DOHH2 (cell line): Measurements from ENCODE around the gene BLNK.

Experiments used
- H3F3A ChIP-seq: fragments of 200-600 bp; sonication (generic), shearing (Covaris generic); 2 replicates; pipeline ENCODE4 v1.6.0; 2016; ENCODE audit warnings: antibody characterized with exemption, mild to moderate bottlenecking; ENCODE audit not compliant: control insufficient read depth, insufficient read depth
- H3K27ac ChIP-seq: fragments of 200-600 bp; sonication (generic); 2 replicates; pipeline ENCODE4 v1.5.1; 2014; ENCODE audit warnings: low read depth, mild to moderate bottlenecking, low read length, moderate library complexity
- H3K27me3 ChIP-seq: fragments of 200-600 bp; sonication (generic); 2 replicates; pipeline ENCODE4 v1.6.1; 2014; ENCODE audit warnings: mild to moderate bottlenecking, low read length, mixed read lengths; ENCODE audit not compliant: control insufficient read depth
- H3K36me3 ChIP-seq: fragments of 200-600 bp; sonication (generic); 2 replicates; pipeline ENCODE4 v1.6.1; 2014; ENCODE audit warnings: mild to moderate bottlenecking, low read length, moderate library complexity, mixed read lengths; ENCODE audit not compliant: control insufficient read depth
- H3K4me1 ChIP-seq: fragments of 200-600 bp; sonication (generic); 2 replicates; pipeline ENCODE4 v1.6.1; 2014; ENCODE audit warnings: mild to moderate bottlenecking, low read length, mixed read lengths; ENCODE audit not compliant: control insufficient read depth
- H3K4me2 ChIP-seq: fragments of 200-600 bp; sonication (generic); 2 replicates; pipeline ENCODE4 v1.6.0; 2014; ENCODE audit warnings: mild to moderate bottlenecking, low read length, moderate library complexity
- H3K4me3 ChIP-seq: fragments of 200-600 bp; sonication (generic); 2 replicates; pipeline ENCODE4 v1.5.1; 2014; ENCODE audit warnings: mild to moderate bottlenecking, low read length, mixed read lengths
- H3K79me2 ChIP-seq: fragments of 200-600 bp; sonication (generic); 2 replicates; pipeline ENCODE4 v1.6.1; 2014; ENCODE audit warnings: mild to moderate bottlenecking, low read length, mixed read lengths; ENCODE audit not compliant: control insufficient read depth
- H3K9me2 ChIP-seq: fragments of 200-600 bp; sonication (generic); replicated peaks from 2 replicates; pipeline ENCODE4 v1.6.1; 2014; ENCODE audit warnings: mild to moderate bottlenecking, low read length, mixed read lengths; ENCODE audit not compliant: control insufficient read depth
- H3K9me3 ChIP-seq: fragments of 200-600 bp; sonication (generic); 2 replicates; pipeline ENCODE4 v1.6.1; 2014; ENCODE audit warnings: antibody characterized with exemption, low read length, mixed read lengths; ENCODE audit not compliant: control insufficient read depth, insufficient read depth
- H4K20me1 ChIP-seq: fragments of 200-600 bp; sonication (generic); 2 replicates; pipeline ENCODE4 v1.6.0; 2014; ENCODE audit warnings: low read depth, mild to moderate bottlenecking, antibody characterized with exemption, low read length, moderate library complexity; ENCODE audit not compliant: control insufficient read depth, insufficient read depth
- EZH2phosphoT487 ChIP-seq: fragments of 200-600 bp; sonication (generic); IDR thresholded peaks from 2 replicates; pipeline ENCODE4 v1.6.1; 2017; ENCODE audit warnings: borderline replicate concordance, mild to moderate bottlenecking, antibody characterized with exemption, low read length, moderate library complexity, mixed read lengths
- TF ChIP-seq, protein P1 (sequence below): fragments of 200-600 bp; sonication (generic); IDR thresholded peaks from one replicate; pipeline ENCODE4 v1.5.1; 2014; ENCODE audit warnings: antibody characterized with exemption, mild to moderate bottlenecking, low read depth, low read length; ENCODE audit not compliant: poor library complexity, severe bottlenecking

The BLNK gene

DNA sequence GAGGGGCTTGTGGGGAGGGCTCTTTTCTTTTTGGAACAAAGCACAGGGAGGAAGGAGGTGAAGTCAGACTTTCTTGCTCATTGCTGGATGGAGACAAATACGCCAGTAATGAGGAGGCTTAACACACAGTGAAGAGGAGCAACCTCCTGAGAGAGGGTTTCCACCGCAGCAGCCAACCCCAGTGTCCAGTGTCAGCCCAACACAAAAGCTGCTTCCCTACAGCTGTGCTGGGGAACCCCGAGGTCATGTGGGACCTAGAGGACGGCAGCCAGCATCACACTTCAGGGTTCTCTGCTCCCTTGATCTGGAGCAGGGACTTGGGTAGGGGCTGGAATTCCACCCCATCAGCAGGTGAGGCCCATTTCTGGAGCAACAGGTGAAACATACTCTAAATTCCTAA lies 7.7 kb downstream of the BLNK start:
- H3K4me2 ChIP-seq: peak overlapping the region; percentile 35

DNA sequence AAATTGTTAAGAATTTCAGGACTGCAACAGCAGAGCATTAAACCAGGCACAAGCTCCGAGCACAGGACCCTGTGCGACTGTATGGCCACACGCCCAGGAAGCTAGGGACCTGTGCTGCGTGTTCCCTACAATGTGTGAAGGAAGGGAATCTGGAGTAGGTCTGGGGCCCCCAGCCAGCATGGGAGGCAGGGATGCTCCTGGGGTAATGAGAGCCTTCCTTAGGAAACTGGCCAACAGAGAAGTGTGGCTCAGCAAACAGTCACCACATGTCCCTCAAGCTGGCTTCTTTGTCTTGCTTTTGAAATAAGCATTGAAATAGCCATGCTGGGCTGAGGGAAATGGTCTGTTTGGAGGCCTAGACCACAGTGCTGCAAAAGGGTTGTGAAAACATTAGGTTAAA lies 8.2 kb downstream of the BLNK start:
- Histone ChIP-seq H3K79me2 (peaks cover 100% of the 10 kb centered on the region), H3K36me3 (peaks cover 95% of the 10 kb centered on the region)

More for the DNA sequence above, 7.7 kb downstream of the BLNK start:
- TF ChIP-seq EZH2phosphoT487: no peak
- TF ChIP-seq, protein P1, sequence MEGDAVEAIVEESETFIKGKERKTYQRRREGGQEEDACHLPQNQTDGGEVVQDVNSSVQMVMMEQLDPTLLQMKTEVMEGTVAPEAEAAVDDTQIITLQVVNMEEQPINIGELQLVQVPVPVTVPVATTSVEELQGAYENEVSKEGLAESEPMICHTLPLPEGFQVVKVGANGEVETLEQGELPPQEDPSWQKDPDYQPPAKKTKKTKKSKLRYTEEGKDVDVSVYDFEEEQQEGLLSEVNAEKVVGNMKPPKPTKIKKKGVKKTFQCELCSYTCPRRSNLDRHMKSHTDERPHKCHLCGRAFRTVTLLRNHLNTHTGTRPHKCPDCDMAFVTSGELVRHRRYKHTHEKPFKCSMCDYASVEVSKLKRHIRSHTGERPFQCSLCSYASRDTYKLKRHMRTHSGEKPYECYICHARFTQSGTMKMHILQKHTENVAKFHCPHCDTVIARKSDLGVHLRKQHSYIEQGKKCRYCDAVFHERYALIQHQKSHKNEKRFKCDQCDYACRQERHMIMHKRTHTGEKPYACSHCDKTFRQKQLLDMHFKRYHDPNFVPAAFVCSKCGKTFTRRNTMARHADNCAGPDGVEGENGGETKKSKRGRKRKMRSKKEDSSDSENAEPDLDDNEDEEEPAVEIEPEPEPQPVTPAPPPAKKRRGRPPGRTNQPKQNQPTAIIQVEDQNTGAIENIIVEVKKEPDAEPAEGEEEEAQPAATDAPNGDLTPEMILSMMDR: no peak
- Histone ChIP-seq H3K9me2 (no peaks in the 10 kb centered on the region), H3K27ac (no peak overlapping the region), H3K4me3 (peak overlapping the region; percentile 19), H3K79me2 (peaks cover 100% of the 10 kb centered on the region), H3K27me3 (no peaks in the 10 kb centered on the region), H3K4me1 (peaks cover 99% of the 10 kb centered on the region), H3K36me3 (peaks cover 95% of the 10 kb centered on the region), H4K20me1 (peaks cover 25% of the 10 kb centered on the region), H3K9me3 (no peaks in the 10 kb centered on the region), H3F3A (0 out of 2 replicates have a peak, but pooled peaks cover 2% of the 10 kb centered on the region)

DNA sequence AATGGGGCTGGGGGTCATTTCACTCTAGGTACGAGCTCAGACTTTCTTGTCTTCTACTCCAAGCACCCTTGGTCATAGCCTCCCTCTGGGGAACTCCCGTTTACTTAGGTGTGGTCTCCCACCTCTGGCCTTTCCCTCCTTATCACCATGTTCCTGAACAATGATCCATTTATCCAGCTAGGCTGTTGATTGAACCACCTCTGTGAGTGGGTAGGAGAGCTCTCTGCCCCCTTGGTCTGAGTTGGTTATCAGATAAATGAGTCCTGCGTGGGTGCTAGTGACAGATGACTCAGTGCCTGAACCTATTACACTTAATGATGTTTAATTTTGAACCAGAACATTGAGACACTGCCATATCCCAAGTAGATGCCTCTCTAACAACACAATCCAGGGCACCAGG lies 9.4 kb downstream of the BLNK start:
- H3K4me3 ChIP-seq: peak overlapping the region; percentile 0; the same call in 1 of the 2 replicates
- peaks cover 100% of the 10 kb centered on the region for H3K79me2 ChIP-seq
- TF ChIP-seq EZH2phosphoT487: no peak
- TF ChIP-seq, protein P1: no peak
- H3F3A ChIP-seq: 0 out of 2 replicates have a peak, but pooled peaks cover 3% of the 10 kb centered on the region
- H3K27ac ChIP-seq: peak overlapping the region; percentile 18; the same call in 1 of the 2 replicates
- H3K9me2 ChIP-seq: no peaks in the 10 kb centered on the region
- H3K36me3 ChIP-seq: peaks cover 94% of the 10 kb centered on the region
- H3K9me3 ChIP-seq: no peaks in the 10 kb centered on the region
- peaks cover 30% of the 10 kb centered on the region for H4K20me1 ChIP-seq
- H3K4me1 ChIP-seq: peaks cover 99% of the 10 kb centered on the region
- H3K4me2 ChIP-seq: peak overlapping the region; percentile 35
- H3K27me3 ChIP-seq: no peaks in the 10 kb centered on the region

More for the DNA sequence above, 8.2 kb downstream of the BLNK start:
- Histone ChIP-seq H4K20me1 (peaks cover 27% of the 10 kb centered on the region), H3K27me3 (no peaks in the 10 kb centered on the region), H3K4me3 (peak overlapping the region; percentile 17), H3K27ac (no peak overlapping the region), H3K4me2 (peak overlapping the region; percentile 35), H3K9me2 (no peaks in the 10 kb centered on the region), H3K9me3 (no peaks in the 10 kb centered on the region), H3F3A (0 out of 2 replicates have a peak, but pooled peaks cover 3% of the 10 kb centered on the region), H3K4me1 (peaks cover 99% of the 10 kb centered on the region)
- TF ChIP-seq, protein P1: no peak
- TF ChIP-seq EZH2phosphoT487: no peak
